Measurements from ENCODE around the gene OR11G2. TPM values are rescaled to one million over a fixed set of nuclear protein-coding genes. Genes with fewer than 3 reads are reported as not detected.

OR11G2 gene
- total RNA-seq, 4 donors from 2014 or later, result not detected

DNA sequence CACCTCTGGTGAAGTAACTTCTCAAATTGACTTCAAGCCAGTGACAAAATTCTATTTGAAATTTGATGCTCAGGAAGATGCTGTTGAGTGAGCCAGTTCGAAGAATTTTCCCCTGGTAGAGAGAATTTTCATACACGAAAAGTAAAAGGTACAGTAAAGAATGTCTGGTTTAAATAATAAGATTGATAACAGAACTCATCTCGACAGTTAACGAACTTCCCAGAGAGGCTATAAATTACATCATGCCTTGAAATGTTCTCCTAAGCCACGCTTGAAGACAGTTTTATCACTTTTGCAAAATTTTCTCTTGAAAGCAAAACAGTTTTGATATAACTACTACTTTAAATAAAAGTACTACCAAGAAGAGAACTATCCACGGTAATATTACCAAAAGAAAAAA lies 14.4 kb upstream of the OR11G2 start:
- H3K4me3 ChIP-seq, result no peak overlapping the region
- H3K27ac ChIP-seq, result no peak overlapping the region
- intact Hi-C loops (cut with DNase I), result no loop called here
- H3K9me3 ChIP-seq, result no peaks in the 10 kb centered on the region
- WGBS, 2 donors, result 52 to 66% methylated on average over 6 of the region's 6 CpGs
- DNase-seq, result no peak
- H3K4me1 ChIP-seq, result no peaks in the 10 kb centered on the region
- no peak for TF ChIP-seq POLR2A (IDR thresholded peaks at IDR 0.05)
- TF ChIP-seq, protein P1, sequence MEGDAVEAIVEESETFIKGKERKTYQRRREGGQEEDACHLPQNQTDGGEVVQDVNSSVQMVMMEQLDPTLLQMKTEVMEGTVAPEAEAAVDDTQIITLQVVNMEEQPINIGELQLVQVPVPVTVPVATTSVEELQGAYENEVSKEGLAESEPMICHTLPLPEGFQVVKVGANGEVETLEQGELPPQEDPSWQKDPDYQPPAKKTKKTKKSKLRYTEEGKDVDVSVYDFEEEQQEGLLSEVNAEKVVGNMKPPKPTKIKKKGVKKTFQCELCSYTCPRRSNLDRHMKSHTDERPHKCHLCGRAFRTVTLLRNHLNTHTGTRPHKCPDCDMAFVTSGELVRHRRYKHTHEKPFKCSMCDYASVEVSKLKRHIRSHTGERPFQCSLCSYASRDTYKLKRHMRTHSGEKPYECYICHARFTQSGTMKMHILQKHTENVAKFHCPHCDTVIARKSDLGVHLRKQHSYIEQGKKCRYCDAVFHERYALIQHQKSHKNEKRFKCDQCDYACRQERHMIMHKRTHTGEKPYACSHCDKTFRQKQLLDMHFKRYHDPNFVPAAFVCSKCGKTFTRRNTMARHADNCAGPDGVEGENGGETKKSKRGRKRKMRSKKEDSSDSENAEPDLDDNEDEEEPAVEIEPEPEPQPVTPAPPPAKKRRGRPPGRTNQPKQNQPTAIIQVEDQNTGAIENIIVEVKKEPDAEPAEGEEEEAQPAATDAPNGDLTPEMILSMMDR (IDR thresholded peaks at IDR 0.05), result no peak
- no peaks in the 10 kb centered on the region for H3K27me3 ChIP-seq
- H3K36me3 ChIP-seq, result no peaks in the 10 kb centered on the region

DNA sequence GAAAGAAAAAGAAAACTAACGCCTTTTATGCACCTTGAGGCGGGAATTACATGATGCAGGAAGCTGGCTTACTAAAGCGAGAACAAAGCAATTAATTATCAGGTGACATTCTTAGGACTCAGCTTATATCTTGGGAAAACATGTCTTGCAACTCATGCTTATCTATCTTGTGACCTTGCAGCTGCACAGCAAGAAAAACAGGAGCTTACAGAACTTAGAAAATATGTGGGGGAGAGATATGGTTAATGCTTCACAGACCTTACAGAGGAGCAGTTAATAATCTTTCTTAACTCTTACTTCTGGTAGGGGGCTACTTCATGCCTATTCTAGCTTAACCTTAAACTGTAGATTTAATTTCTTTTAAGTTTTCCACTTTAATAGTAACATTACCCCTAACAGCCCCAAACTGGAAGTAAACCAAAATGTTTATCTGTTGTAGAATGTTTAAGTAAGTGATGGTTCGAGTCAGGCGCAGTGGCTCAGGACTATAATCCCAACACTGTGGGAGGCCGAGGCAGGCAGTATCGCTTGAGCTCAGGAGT lies 13.2 kb upstream of the OR11G2 start:
- intact Hi-C loops (cut with DNase I), result no loop called here
- WGBS, 2 donors, result 78 to 85% methylated on average over 7 of the region's 7 CpGs
- no peak overlapping the region for H3K4me3 ChIP-seq
- DNase-seq, result no peak
- TF ChIP-seq, protein P1 (IDR thresholded peaks at IDR 0.05), result no peak
- TF ChIP-seq POLR2A (IDR thresholded peaks at IDR 0.05), result no peak
- H3K4me1 ChIP-seq, result no peaks in the 10 kb centered on the region
- H3K9me3 ChIP-seq, result no peaks in the 10 kb centered on the region
- H3K36me3 ChIP-seq, result no peaks in the 10 kb centered on the region
- no peaks in the 10 kb centered on the region for H3K27me3 ChIP-seq
- no peak overlapping the region for H3K27ac ChIP-seq

DNA sequence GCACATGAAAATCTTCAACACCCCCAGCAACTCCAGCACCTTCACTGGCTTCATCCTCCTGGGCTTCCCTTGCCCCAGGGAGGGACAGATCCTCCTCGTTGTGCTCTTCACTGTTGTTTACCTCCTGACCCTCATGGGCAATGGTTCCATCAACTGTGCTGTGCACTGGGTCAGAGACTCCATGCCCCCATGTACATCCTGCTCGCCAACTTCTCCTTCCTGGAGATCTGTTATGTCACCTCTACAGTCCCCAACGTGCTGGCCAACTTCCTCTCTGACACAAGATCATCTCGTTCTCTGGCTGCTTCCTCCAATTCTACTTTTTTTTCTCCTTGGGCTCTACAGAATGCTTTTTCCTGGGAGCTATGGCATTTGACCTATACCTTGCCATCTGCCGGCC lies 11.5 kb upstream of the OR11G2 start:
- intact Hi-C loops (cut with DNase I), result no loop called here
- Histone ChIP-seq H3K36me3 (no peaks in the 10 kb centered on the region), H3K27ac (no peak overlapping the region), H3K4me1 (no peaks in the 10 kb centered on the region), H3K9me3 (no peaks in the 10 kb centered on the region), H3K4me3 (no peak overlapping the region), H3K27me3 (no peaks in the 10 kb centered on the region)
- no peak for TF ChIP-seq POLR2A (IDR thresholded peaks at IDR 0.05)
- TF ChIP-seq, protein P1 (IDR thresholded peaks at IDR 0.05), result no peak
- no peak for DNase-seq
- 40 to 55% methylated on average over 5 of the region's 5 CpGs for WGBS, 2 donors

DNA sequence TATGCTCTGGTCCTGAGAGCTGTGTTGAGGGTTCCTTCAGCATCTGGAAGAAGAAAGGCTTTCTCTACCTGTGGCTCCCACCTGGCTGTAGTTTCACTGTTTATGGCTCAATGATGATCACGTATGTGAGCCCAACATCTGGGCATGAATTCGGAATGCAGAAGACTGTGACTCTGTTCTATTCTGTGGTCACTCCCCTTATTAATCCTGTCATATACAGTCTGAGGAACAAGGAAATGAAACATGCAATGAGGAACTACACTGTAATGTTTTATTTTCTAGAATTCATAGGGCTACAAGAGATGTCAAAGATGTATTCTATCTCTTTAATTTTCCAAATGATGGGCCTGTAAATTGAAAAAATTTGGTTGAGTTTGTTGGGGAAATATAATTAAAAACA lies 10.8 kb upstream of the OR11G2 start:
- Histone ChIP-seq H3K9me3 (no peaks in the 10 kb centered on the region), H3K36me3 (no peaks in the 10 kb centered on the region), H3K27ac (no peak overlapping the region), H3K27me3 (no peaks in the 10 kb centered on the region), H3K4me1 (no peaks in the 10 kb centered on the region), H3K4me3 (no peak overlapping the region)
- no peak for DNase-seq
- TF ChIP-seq, protein P1 (IDR thresholded peaks at IDR 0.05), result no peak
- no peak for TF ChIP-seq POLR2A (IDR thresholded peaks at IDR 0.05)
- WGBS, 2 donors, result 43 to 76% methylated on average over 2 of the region's 2 CpGs
- intact Hi-C loops (cut with DNase I), result no loop called here

DNA sequence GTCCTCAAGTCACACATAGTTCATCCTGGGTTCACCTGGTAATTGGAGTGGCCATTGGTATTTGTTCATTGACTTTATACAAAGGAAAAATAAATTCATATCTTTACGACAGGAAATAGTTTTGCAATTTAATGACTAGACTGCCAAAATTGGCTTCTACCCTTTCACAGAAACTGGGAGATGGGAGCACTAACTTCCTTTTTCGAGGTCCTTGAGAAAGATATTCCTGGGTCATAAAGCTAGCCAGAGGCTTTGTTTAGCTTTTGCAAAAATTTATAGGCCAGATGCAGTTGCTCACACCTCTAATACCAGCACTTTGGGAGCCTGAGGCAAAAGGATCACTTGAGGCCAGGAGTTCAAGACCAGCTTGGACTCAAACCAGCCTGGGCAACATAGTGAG lies 10.2 kb upstream of the OR11G2 start:
- WGBS, 2 donors, result 42 to 46% methylated on average over 2 of the region's 2 CpGs
- Histone ChIP-seq H3K27me3 (no peaks in the 10 kb centered on the region), H3K36me3 (no peaks in the 10 kb centered on the region), H3K27ac (no peak overlapping the region), H3K4me3 (no peak overlapping the region), H3K9me3 (no peaks in the 10 kb centered on the region), H3K4me1 (no peaks in the 10 kb centered on the region)
- TF ChIP-seq, protein P1 (IDR thresholded peaks at IDR 0.05), result no peak
- TF ChIP-seq POLR2A (IDR thresholded peaks at IDR 0.05), result no peak
- no peak for DNase-seq
- intact Hi-C loops (cut with DNase I), result no loop called here

All from esophagus squamous epithelium (tissue), 5 donors.